Measurements from ENCODE around the gene GRIN2A. TPM values are rescaled to one million over a fixed set of nuclear protein-coding genes. Genes with fewer than 3 reads are reported as not detected.

Gene GRIN2A
- total RNA-seq, 1 donor from 2014 or later, result 0.09 TPM

DNA sequence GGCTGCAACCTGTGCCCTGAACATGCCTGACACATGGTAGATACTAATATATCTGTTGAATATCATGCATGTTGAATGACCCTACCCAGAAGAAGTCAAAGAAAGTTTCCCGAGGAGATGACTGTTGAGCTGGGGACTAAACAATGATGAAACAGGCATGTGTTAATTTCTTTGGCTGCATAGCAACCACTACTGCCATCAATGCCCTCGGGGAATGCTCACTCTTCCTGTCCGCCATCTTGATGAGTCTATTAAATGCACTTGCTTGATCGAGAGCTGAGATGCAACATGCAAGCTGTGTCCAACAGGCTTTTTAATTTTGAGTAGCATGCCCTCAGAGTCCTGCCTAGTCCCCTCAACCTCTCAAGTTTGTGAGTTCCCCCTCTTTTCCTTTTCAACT, 31.3 kb downstream of the GRIN2A start:
- Histone ChIP-seq H3K27me3 (no peaks in the 10 kb centered on the region), H3K4me1 (no peaks in the 10 kb centered on the region), H3K9me3 (no peaks in the 10 kb centered on the region), H3K4me3 (no peak overlapping the region), H3K27ac (no peak overlapping the region), H3K36me3 (no peaks in the 10 kb centered on the region)
- intact Hi-C loops (cut with DNase I), result no loop called here
- ATAC-seq, result no peak
- TF ChIP-seq, protein P1, sequence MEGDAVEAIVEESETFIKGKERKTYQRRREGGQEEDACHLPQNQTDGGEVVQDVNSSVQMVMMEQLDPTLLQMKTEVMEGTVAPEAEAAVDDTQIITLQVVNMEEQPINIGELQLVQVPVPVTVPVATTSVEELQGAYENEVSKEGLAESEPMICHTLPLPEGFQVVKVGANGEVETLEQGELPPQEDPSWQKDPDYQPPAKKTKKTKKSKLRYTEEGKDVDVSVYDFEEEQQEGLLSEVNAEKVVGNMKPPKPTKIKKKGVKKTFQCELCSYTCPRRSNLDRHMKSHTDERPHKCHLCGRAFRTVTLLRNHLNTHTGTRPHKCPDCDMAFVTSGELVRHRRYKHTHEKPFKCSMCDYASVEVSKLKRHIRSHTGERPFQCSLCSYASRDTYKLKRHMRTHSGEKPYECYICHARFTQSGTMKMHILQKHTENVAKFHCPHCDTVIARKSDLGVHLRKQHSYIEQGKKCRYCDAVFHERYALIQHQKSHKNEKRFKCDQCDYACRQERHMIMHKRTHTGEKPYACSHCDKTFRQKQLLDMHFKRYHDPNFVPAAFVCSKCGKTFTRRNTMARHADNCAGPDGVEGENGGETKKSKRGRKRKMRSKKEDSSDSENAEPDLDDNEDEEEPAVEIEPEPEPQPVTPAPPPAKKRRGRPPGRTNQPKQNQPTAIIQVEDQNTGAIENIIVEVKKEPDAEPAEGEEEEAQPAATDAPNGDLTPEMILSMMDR (IDR thresholded peaks at IDR 0.05), result no peak
- DNase-seq, result no peak

GRCh38 chr16:10145542-10146035, 36.6 kb downstream of the GRIN2A start:
- ATAC-seq (no peak), DNase-seq (no peak)
- Histone ChIP-seq H3K36me3 (no peaks in the 10 kb centered on the region), H3K9me3 (no peaks in the 10 kb centered on the region), H3K27ac (no peak overlapping the region), H3K27me3 (no peaks in the 10 kb centered on the region), H3K4me3 (no peak overlapping the region), H3K4me1 (no peaks in the 10 kb centered on the region)
- intact Hi-C loops (cut with DNase I), result no loop called here
- TF ChIP-seq, protein P1 (IDR thresholded peaks at IDR 0.05), result no peak

DNA sequence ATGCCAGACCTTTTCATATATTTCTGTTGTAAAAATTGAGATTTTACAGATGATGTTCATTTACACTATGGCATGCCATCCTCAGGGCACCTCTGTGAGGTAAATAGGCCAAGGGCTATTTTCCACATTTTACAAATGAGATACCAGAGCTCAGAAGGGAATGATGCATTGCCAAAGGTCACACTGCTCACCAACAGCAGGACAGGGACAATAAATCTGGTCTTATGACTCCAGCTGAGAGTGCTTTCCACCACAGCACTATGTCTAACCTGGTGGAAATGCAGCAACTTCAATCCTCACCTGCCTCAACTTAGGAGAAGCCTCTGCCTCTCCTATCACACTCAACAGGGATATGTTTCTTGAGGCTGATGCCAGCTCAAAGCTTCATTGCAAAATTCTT, 40.6 kb downstream of the GRIN2A start:
- Histone ChIP-seq H3K36me3 (no peaks in the 10 kb centered on the region), H3K9me3 (no peaks in the 10 kb centered on the region), H3K4me3 (no peak overlapping the region), H3K4me1 (no peaks in the 10 kb centered on the region), H3K27me3 (no peaks in the 10 kb centered on the region), H3K27ac (no peak overlapping the region)
- no peak for ATAC-seq
- TF ChIP-seq, protein P1 (IDR thresholded peaks at IDR 0.05), result no peak
- intact Hi-C loops (cut with DNase I), result no loop called here
- DNase-seq, result no peak

DNA sequence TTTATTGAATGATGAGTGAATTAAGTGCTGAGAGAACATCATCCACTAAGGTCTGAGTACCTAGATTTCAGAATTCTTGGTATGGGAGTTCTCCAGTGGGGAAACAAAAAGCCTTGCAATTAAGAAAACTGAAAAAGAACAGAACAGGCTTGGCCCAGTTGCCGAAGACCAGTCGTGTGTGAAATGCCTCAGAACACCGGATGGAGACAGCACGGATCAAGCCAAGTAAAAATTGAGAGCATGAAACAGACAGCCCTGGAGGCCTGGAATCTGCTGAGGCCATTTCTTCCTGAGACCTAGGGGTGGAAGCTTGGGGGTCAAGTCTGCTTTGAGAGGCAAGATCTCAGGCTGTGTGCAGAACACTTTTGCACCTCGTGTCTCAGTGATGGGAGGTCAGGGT, 43.3 kb downstream of the GRIN2A start:
- DNase-seq (no peak), ATAC-seq (no peak)
- Histone ChIP-seq H3K4me1 (no peaks in the 10 kb centered on the region), H3K27me3 (no peaks in the 10 kb centered on the region), H3K27ac (no peak overlapping the region), H3K36me3 (no peaks in the 10 kb centered on the region), H3K9me3 (no peaks in the 10 kb centered on the region), H3K4me3 (no peak overlapping the region)
- TF ChIP-seq, protein P1 (IDR thresholded peaks at IDR 0.05), result no peak
- intact Hi-C loops (cut with DNase I), result no loop called here

DNA sequence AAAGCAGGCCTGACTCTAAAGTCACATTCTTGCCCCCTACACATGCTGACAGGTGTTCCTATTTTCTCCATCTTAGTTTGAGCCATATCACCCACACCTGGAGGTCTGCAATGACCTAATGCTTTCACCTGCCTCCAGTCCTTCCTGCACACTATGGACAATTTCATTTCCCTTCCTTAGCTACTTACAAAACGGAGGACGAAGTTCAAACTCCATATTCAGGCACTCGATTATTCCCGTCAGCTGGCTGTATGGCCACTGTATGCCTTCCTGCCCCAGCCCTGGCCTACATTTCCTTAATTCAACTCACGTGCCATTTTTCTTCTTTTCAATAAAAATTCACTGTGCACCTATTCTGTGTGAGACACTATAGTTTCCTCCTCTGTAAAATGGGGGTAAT, 44.9 kb downstream of the GRIN2A start:
- TF ChIP-seq, protein P1 (IDR thresholded peaks at IDR 0.05), result no peak
- Histone ChIP-seq H3K4me1 (no peaks in the 10 kb centered on the region), H3K27ac (no peak overlapping the region), H3K36me3 (no peaks in the 10 kb centered on the region), H3K9me3 (no peaks in the 10 kb centered on the region), H3K4me3 (no peak overlapping the region), H3K27me3 (no peaks in the 10 kb centered on the region)
- intact Hi-C loops (cut with DNase I), result no loop called here
- ATAC-seq, result no peak
- DNase-seq, result no peak

DNA sequence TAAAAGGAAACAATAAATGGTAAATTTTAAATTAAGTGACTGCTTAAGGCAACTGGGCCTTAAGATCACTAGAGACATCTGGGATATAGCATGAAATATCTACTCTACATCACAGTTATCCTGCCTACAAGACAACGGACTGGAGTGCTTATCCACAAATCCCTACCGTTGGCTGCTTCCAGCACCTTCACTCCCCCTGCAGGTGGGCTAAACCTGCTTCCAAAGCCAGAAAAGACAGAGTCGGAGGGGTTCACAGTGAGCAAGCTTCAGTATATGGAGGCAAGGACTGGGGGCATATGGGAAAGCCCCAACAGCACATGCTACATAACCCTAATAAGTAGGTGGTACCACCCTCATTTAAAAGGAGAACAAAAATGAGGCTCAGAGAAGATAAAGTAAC, 45.3 kb downstream of the GRIN2A start:
- Histone ChIP-seq H3K27ac (no peak overlapping the region), H3K9me3 (no peaks in the 10 kb centered on the region), H3K36me3 (no peaks in the 10 kb centered on the region), H3K27me3 (no peaks in the 10 kb centered on the region), H3K4me1 (no peaks in the 10 kb centered on the region), H3K4me3 (no peak overlapping the region)
- no peak for ATAC-seq
- TF ChIP-seq, protein P1 (IDR thresholded peaks at IDR 0.05), result no peak
- no peak for DNase-seq
- intact Hi-C loops (cut with DNase I), result no loop called here

Measured in upper lobe of right lung (tissue), 1 donor.